NCI-H748 (cell line): ENCODE data around the gene TMIGD1.

Experiments used
- DNase-seq: peaks from one replicate; lab custom pipeline; 2025; ENCODE audit not compliant: unreplicated experiment; lab: John Stamatoyannopoulos, UW

The TMIGD1 gene

GRCh38 chr17:30333503-30334360 is at the start of gene TMIGD1:
TMIGD1 (minus strand) TSS chr17:30334057; CDS start chr17:30332133, 1,924 bp downstream.
- DNase-seq: no peak

GRCh38 chr17:30382345-30382744 is 48.5 kb upstream of the TMIGD1 start:
- no peak for DNase-seq

GRCh38 chr17:30381340-30381659 is 47.4 kb upstream of the TMIGD1 start:
- no peak for DNase-seq

GRCh38 chr17:30380643-30381339 is 46.9 kb upstream of the TMIGD1 start:
- no peak for DNase-seq

GRCh38 chr17:30379903-30380381 is 46.1 kb upstream of the TMIGD1 start:
- DNase-seq: peak; percentile 36

- peak; percentile 68 for DNase-seq
Observed at GRCh38 chr17:30379303-30379902, 45.5 kb upstream of the TMIGD1 start.

- peak; percentile 95 for DNase-seq
Observed at GRCh38 chr17:30378825-30379302, 45.0 kb upstream of the TMIGD1 start, which contains the start of gene CPD. CPD (plus strand) TSS chr17:30378927; CDS start chr17:30378981, 54 bp downstream.

- DNase-seq: peak; percentile 56
Observed at GRCh38 chr17:30378241-30378824, 44.5 kb upstream of the TMIGD1 start.

- DNase-seq: no peak
Observed at GRCh38 chr17:30377574-30378240, 43.9 kb upstream of the TMIGD1 start.

- DNase-seq: peak; percentile 93
Observed at GRCh38 chr17:30376621-30377452, 43.0 kb upstream of the TMIGD1 start.

- no peak for DNase-seq
Observed at GRCh38 chr17:30375661-30376060, 41.8 kb upstream of the TMIGD1 start.

- peak; percentile 16 for DNase-seq
Observed at GRCh38 chr17:30372755-30373154, 38.9 kb upstream of the TMIGD1 start.

- no peak for DNase-seq
Observed at GRCh38 chr17:30369995-30370394, 36.1 kb upstream of the TMIGD1 start.

- peak; percentile 57 for DNase-seq
Observed at GRCh38 chr17:30368912-30369720, 35.3 kb upstream of the TMIGD1 start.

- no peak for DNase-seq
Observed at GRCh38 chr17:30366536-30366935, 32.7 kb upstream of the TMIGD1 start.

GRCh38 chr17:30363715-30364202 is 29.9 kb upstream of the TMIGD1 start:
- DNase-seq: no peak

- no peak for DNase-seq
Observed at GRCh38 chr17:30361766-30362279, 28.0 kb upstream of the TMIGD1 start.

- DNase-seq: no peak
Observed at GRCh38 chr17:30360086-30360808, 26.4 kb upstream of the TMIGD1 start.
